Measurements from ENCODE around the gene MSI2.

Gene MSI2

DNA sequence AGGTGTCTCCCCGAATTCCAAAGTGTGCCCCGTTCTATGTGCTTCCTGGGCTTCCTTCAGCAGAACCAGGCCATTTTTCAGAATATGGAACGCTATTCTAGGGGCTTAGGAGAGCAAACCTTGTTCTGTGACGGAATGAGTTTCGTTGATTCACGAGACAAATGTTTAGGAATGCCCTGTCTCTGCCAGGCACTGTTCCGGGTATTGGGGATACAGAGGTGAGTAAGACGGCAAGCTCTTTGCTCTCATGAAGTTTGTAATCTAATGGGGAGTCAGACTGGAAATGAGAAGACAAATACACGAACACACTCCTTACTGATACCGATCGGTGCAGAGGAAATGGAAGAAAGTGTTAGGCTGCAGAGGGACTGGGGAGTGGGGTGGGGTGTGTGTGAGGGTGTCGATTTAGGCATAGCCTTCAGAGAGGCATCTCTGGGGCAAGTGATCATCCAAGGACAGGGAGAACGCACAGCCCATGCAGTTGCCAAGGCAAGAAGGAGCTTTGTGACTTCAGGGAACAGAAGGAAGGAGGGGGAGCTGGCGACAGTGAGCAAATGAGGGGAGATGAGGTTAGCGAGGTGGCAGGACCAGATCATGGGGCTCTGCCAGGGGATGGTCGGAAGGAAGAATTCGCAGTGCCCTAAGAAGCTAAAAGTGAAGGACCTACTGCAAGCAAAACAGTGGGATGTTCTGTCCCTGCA, 189.6 kb downstream of the MSI2 start:
- Histone ChIP-seq H3K4me1 (ENCODE audit: insufficient read depth, low read length, poor library complexity, severe bottlenecking) (peaks cover 93% of the 10 kb centered on the region), H4K20me1 (ENCODE audit: insufficient read depth, low read length, poor library complexity, severe bottlenecking) (no peaks in the 10 kb centered on the region), H3K9ac (ENCODE audit: low read depth, low read length, poor library complexity, severe bottlenecking) (peak overlapping the region; percentile 90), H3K4me3 (ENCODE audit: low read length, poor library complexity, severe bottlenecking) (no peak overlapping the region), H3K4me2 (ENCODE audit: low read depth, low read length, poor library complexity, severe bottlenecking) (no peak overlapping the region), H2AFZ (ENCODE audit: low read length) (no peak overlapping the region), H3K79me2 (ENCODE audit: insufficient read depth, low read length) (peaks cover 100% of the 10 kb centered on the region), H3K9me3 (ENCODE audit: insufficient read depth, low read depth, low read length) (no peaks in the 10 kb centered on the region), H3F3A (ENCODE audit: low read depth) (no peaks in the 10 kb centered on the region), H3K9me2 (replicated peaks; ENCODE audit: low read depth, low read length) (no peaks in the 10 kb centered on the region), H3K27me3 (ENCODE audit: insufficient read depth, low read length, poor library complexity, severe bottlenecking) (no peaks in the 10 kb centered on the region), H3K36me3 (ENCODE audit: insufficient read depth, low read length) (peaks cover 62% of the 10 kb centered on the region; the same call in 1 of the 2 replicates)
- TF ChIP-seq, protein P1, sequence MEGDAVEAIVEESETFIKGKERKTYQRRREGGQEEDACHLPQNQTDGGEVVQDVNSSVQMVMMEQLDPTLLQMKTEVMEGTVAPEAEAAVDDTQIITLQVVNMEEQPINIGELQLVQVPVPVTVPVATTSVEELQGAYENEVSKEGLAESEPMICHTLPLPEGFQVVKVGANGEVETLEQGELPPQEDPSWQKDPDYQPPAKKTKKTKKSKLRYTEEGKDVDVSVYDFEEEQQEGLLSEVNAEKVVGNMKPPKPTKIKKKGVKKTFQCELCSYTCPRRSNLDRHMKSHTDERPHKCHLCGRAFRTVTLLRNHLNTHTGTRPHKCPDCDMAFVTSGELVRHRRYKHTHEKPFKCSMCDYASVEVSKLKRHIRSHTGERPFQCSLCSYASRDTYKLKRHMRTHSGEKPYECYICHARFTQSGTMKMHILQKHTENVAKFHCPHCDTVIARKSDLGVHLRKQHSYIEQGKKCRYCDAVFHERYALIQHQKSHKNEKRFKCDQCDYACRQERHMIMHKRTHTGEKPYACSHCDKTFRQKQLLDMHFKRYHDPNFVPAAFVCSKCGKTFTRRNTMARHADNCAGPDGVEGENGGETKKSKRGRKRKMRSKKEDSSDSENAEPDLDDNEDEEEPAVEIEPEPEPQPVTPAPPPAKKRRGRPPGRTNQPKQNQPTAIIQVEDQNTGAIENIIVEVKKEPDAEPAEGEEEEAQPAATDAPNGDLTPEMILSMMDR (conservative IDR thresholded peaks at IDR 0.05; ENCODE audit: low read length) = no peak
- no peak for TF ChIP-seq EZH2phosphoT487 (IDR thresholded peaks at IDR 0.05; ENCODE audit: borderline replicate concordance)

DNA sequence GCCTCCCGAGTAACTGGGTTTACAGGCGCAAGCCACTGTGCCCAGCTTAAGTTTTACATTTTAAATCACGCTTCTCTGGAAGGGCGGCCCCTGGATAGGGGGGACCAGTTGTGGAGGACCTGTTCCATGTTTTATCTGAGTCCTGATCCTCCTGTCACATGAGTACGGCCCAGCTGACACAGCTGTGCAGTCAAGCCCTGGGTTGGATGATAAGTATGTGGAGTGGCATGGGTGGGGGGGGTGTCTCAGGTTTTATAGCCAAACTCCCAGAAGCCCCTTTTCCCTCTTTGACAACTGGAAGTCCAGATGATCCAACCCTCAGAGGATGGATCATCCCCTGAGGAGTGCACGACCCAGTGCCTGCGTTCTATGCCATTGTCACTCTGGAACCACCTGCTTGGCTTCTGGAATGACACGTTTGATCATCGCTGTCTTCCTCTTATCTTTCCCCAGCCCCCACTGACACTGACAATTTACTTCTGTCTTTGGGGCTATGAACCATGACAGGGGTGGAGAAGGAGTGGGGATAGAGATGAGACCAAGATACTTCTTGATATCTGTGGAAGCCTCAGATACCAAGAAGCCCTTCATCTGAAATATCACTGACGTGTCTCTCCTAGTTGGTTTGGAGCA, 191.2 kb downstream of the MSI2 start:
- H3K4me1 ChIP-seq (ENCODE audit: insufficient read depth, low read length, poor library complexity, severe bottlenecking) = peaks cover 95% of the 10 kb centered on the region

DNA sequence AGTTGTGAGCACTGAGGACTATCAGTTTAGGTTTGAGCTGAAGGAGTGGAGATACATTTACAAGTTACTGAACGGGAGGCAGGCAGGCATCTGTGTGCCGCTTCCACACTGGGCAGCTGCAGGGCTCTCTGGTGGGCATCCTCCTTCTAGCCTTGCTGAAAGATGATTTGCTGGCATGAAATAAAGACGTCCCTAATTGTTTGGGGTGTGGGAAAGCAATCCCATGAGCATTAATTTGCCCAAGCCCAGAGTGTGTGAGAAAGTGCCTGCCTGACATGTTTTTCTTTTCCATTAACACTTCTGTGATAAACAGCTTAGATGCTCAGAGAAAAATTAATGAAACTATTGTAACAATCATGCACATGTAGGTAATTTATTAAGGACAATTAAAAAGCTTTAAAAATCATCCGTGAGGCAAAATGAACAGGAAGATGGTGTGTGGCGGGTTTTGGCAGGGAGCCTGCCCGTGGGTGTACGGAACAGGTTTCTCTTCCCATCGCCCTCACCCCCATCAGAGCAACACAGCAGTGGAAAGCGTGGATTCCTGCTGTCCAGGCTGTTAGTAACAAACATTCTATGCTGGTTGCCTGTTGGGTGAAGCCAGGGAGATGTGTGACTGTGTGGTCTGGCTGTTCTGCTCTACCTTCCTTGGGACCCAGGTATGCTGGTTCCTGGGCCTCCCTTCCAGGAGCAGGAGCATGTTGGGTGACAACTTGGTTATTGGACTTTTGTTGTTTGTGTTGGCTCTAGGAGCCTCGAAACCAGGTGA, 191.9 kb downstream of the MSI2 start:
- Histone ChIP-seq H3K36me3 (ENCODE audit: insufficient read depth, low read length) (peaks cover 72% of the 10 kb centered on the region; the same call in 1 of the 2 replicates), H3K9ac (ENCODE audit: low read depth, low read length, poor library complexity, severe bottlenecking) (peak overlapping the region; percentile 90), H3K9me3 (ENCODE audit: insufficient read depth, low read depth, low read length) (no peaks in the 10 kb centered on the region), H3K4me2 (ENCODE audit: low read depth, low read length, poor library complexity, severe bottlenecking) (no peak overlapping the region), H2AFZ (ENCODE audit: low read length) (no peak overlapping the region), H3F3A (ENCODE audit: low read depth) (0 out of 2 replicates have a peak, but pooled peaks cover under 1% of the 10 kb centered on the region), H4K20me1 (ENCODE audit: insufficient read depth, low read length, poor library complexity, severe bottlenecking) (no peaks in the 10 kb centered on the region), H3K4me1 (ENCODE audit: insufficient read depth, low read length, poor library complexity, severe bottlenecking) (peaks cover 95% of the 10 kb centered on the region), H3K79me2 (ENCODE audit: insufficient read depth, low read length) (peaks cover 100% of the 10 kb centered on the region), H3K9me2 (replicated peaks; ENCODE audit: low read depth, low read length) (no peaks in the 10 kb centered on the region), H3K27me3 (ENCODE audit: insufficient read depth, low read length, poor library complexity, severe bottlenecking) (no peaks in the 10 kb centered on the region), H3K4me3 (ENCODE audit: low read length, poor library complexity, severe bottlenecking) (no peak overlapping the region)
- TF ChIP-seq EZH2phosphoT487 (IDR thresholded peaks at IDR 0.05; ENCODE audit: borderline replicate concordance) = no peak
- TF ChIP-seq, protein P1 (conservative IDR thresholded peaks at IDR 0.05; ENCODE audit: low read length) = no peak

More for the DNA sequence above, 191.2 kb downstream of the MSI2 start:
- Histone ChIP-seq H3K9me2 (replicated peaks; ENCODE audit: low read depth, low read length) (no peaks in the 10 kb centered on the region), H4K20me1 (ENCODE audit: insufficient read depth, low read length, poor library complexity, severe bottlenecking) (no peaks in the 10 kb centered on the region), H3K9ac (ENCODE audit: low read depth, low read length, poor library complexity, severe bottlenecking) (peak overlapping the region; percentile 90), H3K4me3 (ENCODE audit: low read length, poor library complexity, severe bottlenecking) (no peak overlapping the region), H3K4me2 (ENCODE audit: low read depth, low read length, poor library complexity, severe bottlenecking) (no peak overlapping the region), H2AFZ (ENCODE audit: low read length) (no peak overlapping the region), H3K36me3 (ENCODE audit: insufficient read depth, low read length) (peaks cover 72% of the 10 kb centered on the region; the same call in 1 of the 2 replicates), H3K27me3 (ENCODE audit: insufficient read depth, low read length, poor library complexity, severe bottlenecking) (no peaks in the 10 kb centered on the region), H3F3A (ENCODE audit: low read depth) (no peaks in the 10 kb centered on the region), H3K79me2 (ENCODE audit: insufficient read depth, low read length) (peaks cover 100% of the 10 kb centered on the region), H3K9me3 (ENCODE audit: insufficient read depth, low read depth, low read length) (no peaks in the 10 kb centered on the region)
- TF ChIP-seq, protein P1 (conservative IDR thresholded peaks at IDR 0.05; ENCODE audit: low read length) = no peak
- no peak for TF ChIP-seq EZH2phosphoT487 (IDR thresholded peaks at IDR 0.05; ENCODE audit: borderline replicate concordance)
